GM12878 (cell line): ENCODE results near the gene NOS3. TPM values are rescaled to one million over a fixed set of nuclear protein-coding genes. Genes with fewer than 3 reads are reported as not detected.

Experiments
- ATAC-seq: fragments of 200-7000 bp; cut with Tn5 transposase; 3 replicates; pipeline ENCODE4 v1.9.1; 2020; ENCODE audit warnings: mild to moderate bottlenecking, moderate library complexity
- BruUV-seq: library from RNA; stranded (reverse); fragments of 400-500 nt; replicated peaks from 2 replicates; lab custom pipeline; 2021; lab: Mats Ljungman, UMichigan
- CTCF ChIA-PET: fragments of 300-600 bp; sonication (Branson Sonifier 250); formaldehyde crosslinking; extraction: SDS; loops from one replicate; lab custom pipeline; 2021; ENCODE audit warnings: inconsistent platforms; lab: Yijun Ruan, JAX
- POLR2A ChIA-PET: fragments of 350-600 bp; formaldehyde crosslinking; extraction: SDS; loops from one replicate; lab custom pipeline; 2021; ENCODE audit warnings: inconsistent platforms; lab: Charles Lee
- RAD21 ChIA-PET: fragments of 300-600 bp; sonication (Branson Sonifier 250); formaldehyde crosslinking; loops from one replicate; lab custom pipeline; 2023; ENCODE audit warnings: antibody characterized with exemption; ENCODE audit not compliant: unreplicated experiment; lab: Charles Lee
- SMC1A ChIA-PET: fragments of 300-600 bp; sonication (Branson Sonifier 250); formaldehyde crosslinking; loops from one replicate; lab custom pipeline; 2023; ENCODE audit not compliant: unreplicated experiment, uncharacterized antibody; lab: Charles Lee
- DNase-seq: peaks from one replicate; pipeline ENCODE4 v3.0.0-alpha.2; 2011; ENCODE audit warnings: low read depth, low spot score
- FAIRE-seq: peaks from 3 replicates; lab custom pipeline; 2011; peaks lifted over from hg19 to GRCh38; lab: Jason Lieb, UNC
- H2AFZ ChIP-seq: 2 replicates; pipeline ENCODE4 v1.6.0; 2011; ENCODE audit warnings: low read depth, low read length, control low read depth; ENCODE audit not compliant: control insufficient read depth
- H3K27ac ChIP-seq: 2 replicates; pipeline ENCODE4 v1.5.1; 2011; ENCODE audit warnings: control low read depth; ENCODE audit not compliant: control insufficient read depth, insufficient read depth
- H3K27me3 ChIP-seq, 2 experiments: replicated peaks in 1 of 2; 2 replicates each; pipeline versions ENCODE4 v1.6.0 to v1.6.1; 2011; ENCODE audit warnings: low read length in 1 of 2; ENCODE audit not compliant: control insufficient read depth in 2 of 2, insufficient read depth in 2 of 2
- H3K36me3 ChIP-seq, 2 experiments: 2 replicates each; pipeline ENCODE4 v1.5.1; 2011; ENCODE audit warnings: low read length in 1 of 2; ENCODE audit not compliant: control insufficient read depth in 2 of 2, insufficient read depth in 2 of 2
- H3K4me1 ChIP-seq: 2 replicates; pipeline ENCODE4 v1.6.1; 2011; ENCODE audit warnings: mild to moderate bottlenecking, low read length, moderate library complexity, mixed read lengths; ENCODE audit not compliant: control insufficient read depth, insufficient read depth
- H3K4me2 ChIP-seq: 2 replicates; pipeline ENCODE4 v1.6.0; 2011; ENCODE audit warnings: control low read depth; ENCODE audit not compliant: control insufficient read depth, insufficient read depth
- H3K4me3 ChIP-seq: fragments of 200-600 bp; sonication (generic); 2 replicates; pipeline ENCODE4 v1.5.1; 2016
- H3K79me2 ChIP-seq: 2 replicates; pipeline ENCODE4 v1.6.0; 2011; ENCODE audit warnings: low read length; ENCODE audit not compliant: control insufficient read depth, insufficient read depth
- H3K9ac ChIP-seq: 2 replicates; pipeline ENCODE4 v1.8.0; 2011; ENCODE audit warnings: low read length, control low read depth, mixed read lengths; ENCODE audit not compliant: control insufficient read depth, insufficient read depth
- H3K9me3 ChIP-seq: replicated peaks from 3 replicates; pipeline ENCODE4 v1.5.1; 2011; ENCODE audit warnings: mild to moderate bottlenecking, low read length; ENCODE audit not compliant: control insufficient read depth, insufficient read depth
- H4K20me1 ChIP-seq: 2 replicates; pipeline ENCODE4 v1.6.0; 2011; ENCODE audit not compliant: control insufficient read depth, insufficient read depth
- CEBPZ ChIP-seq: fragments of 150-350 bp; IDR thresholded peaks from 2 replicates; pipeline ENCODE4 v1.6.1; 2016; ENCODE audit warnings: low read depth, low read length
- FOXM1 ChIP-seq: IDR thresholded peaks from 2 replicates; pipeline ENCODE4 v1.6.1; 2012; ENCODE audit warnings: low read depth, mild to moderate bottlenecking, inconsistent platforms, low read length, moderate library complexity
- HDAC2 ChIP-seq: fragments of 200-600 bp; sonication (generic); IDR thresholded peaks from 2 replicates; pipeline ENCODE4 v1.6.1; 2017
- HSF1 ChIP-seq: fragments of 150-350 bp; IDR thresholded peaks from 2 replicates; pipeline ENCODE4 v1.6.1; 2014; ENCODE audit warnings: mild to moderate bottlenecking, low read depth, low read length
- MTA3 ChIP-seq: IDR thresholded peaks from 2 replicates; pipeline ENCODE4 v1.6.1; 2012; ENCODE audit warnings: low read length, inconsistent platforms, borderline replicate concordance
- MXI1 ChIP-seq: fragments of 150-350 bp; IDR thresholded peaks from 2 replicates; pipeline ENCODE4 v1.6.1; 2011; ENCODE audit warnings: low read depth, mild to moderate bottlenecking, inconsistent platforms, low read length, improper control_type of control experiment
- NR2F1 ChIP-seq: fragments of 450-650 bp; conservative IDR thresholded peaks from 2 replicates; pipeline ENCODE4 v1.6.1; 2017; ENCODE audit warnings: mild to moderate bottlenecking
- SMC3 ChIP-seq: IDR thresholded peaks from 2 replicates; pipeline ENCODE4 v1.6.1; 2011; ENCODE audit warnings: low read length, improper control_type of control experiment, borderline replicate concordance
- STAT1 ChIP-seq: fragments of 450-650 bp; conservative IDR thresholded peaks from 2 replicates; pipeline ENCODE4 v1.6.1; 2014; ENCODE audit warnings: antibody characterized with exemption, mild to moderate bottlenecking
- ZBTB11 ChIP-seq: fragments of 450-650 bp; formaldehyde crosslinking; IDR thresholded peaks from 2 replicates; pipeline ENCODE4 v1.5.0; 2022; ENCODE audit warnings: mild to moderate bottlenecking, missing genetic modification characterization
- ZNF592 ChIP-seq: fragments of 450-650 bp; IDR thresholded peaks from 2 replicates; pipeline ENCODE4 v1.6.1; 2017; ENCODE audit warnings: mild to moderate bottlenecking, moderate library complexity
- WGBS: methylation state at CpG from one replicate; pipeline ENCODE4 v1.1.6; 2016; ENCODE audit warnings: low lambda C conversion rate; ENCODE audit not compliant: insufficient replicate concordance, insufficient coverage; ENCODE audit errors: missing lambda C conversion rate; 5-methylcytosine and 5-hydroxymethylcytosine counted together
- in situ Hi-C: fragments of 300-500 bp; cut with MboI; formaldehyde crosslinking; loops from 9 replicates; pipeline ENCODE4 v1.14.3; 2018; ENCODE audit warnings: mixed read lengths
- intact Hi-C: fragments of 100-400 bp; cut with micrococcal nuclease; formaldehyde crosslinking; loops from one replicate; pipeline ENCODE4 v1.14.2; 2022; ENCODE audit not compliant: unreplicated experiment
- polyA plus RNA-seq, 11 experiments: library from polyadenylated mRNA; depleted of rRNA in 4 of 11; unstranded in 6 of 11; stranded (reverse) in 5 of 11; fragments of >200 nt; fragmentation: Nextera tagmentation in 4 of 11; fragmentation: Illumina TruSeq in 1 of 11; extraction: Ambion mirVana in 4 of 11; extraction: Trizol in 1 of 11; gene quantifications; 1 replicate in 1 of 11; 2 replicates in 10 of 11; pipeline versions ENCODE4 v1.2.1 to v1.2.3, GENCODE V29; 2011 to 2016; ENCODE audit warnings: inconsistent platforms in 2 of 11, missing spikeins in 2 of 11, low read depth in 1 of 11
- total RNA-seq, 4 experiments: library from RNA; depleted of rRNA in 3 of 4; stranded (reverse); fragments of >200 nt in 3 of 4; fragmentation: Illumina TruSeq in 1 of 4; extraction: Trizol in 1 of 4; gene quantifications; 2 replicates each; pipeline versions ENCODE4 v1.2.1 to v1.2.3, GENCODE V29; 2013 to 2021

NOS3 gene
- total and polyA plus RNA-seq, 10 of the 15 experiments (the other 5 are each of a cell fraction or from before 2014, with no cell fraction given), result 0.06 to 0.92 (median 0.30) TPM; not detected in 3

GRCh38 chr7:150945171-150945852, 45.5 kb upstream of the NOS3 start:
- H2AFZ ChIP-seq, result no peak overlapping the region
- H4K20me1 ChIP-seq, result no peaks in the 10 kb centered on the region
- H3K79me2 ChIP-seq, result no peaks in the 10 kb centered on the region
- ChIA-PET RAD21 (no interaction called here), SMC1A (no interaction called here), POLR2A (no interaction called here), CTCF (no interaction called here)
- H3K36me3 ChIP-seq, result no peaks in the 10 kb centered on the region
- ATAC-seq, result no peak
- intact Hi-C loops (no loop called here), in situ Hi-C loops (no loop called here)
- no peaks in the 10 kb centered on the region for H3K4me1 ChIP-seq
- H3K4me3 ChIP-seq, result no peak overlapping the region
- 7% methylated on average over 19 of the region's 19 CpGs for WGBS
- no peak overlapping the region for H3K4me2 ChIP-seq
- H3K9ac ChIP-seq, result no peak overlapping the region
- H3K27ac ChIP-seq, result no peak overlapping the region
- FAIRE-seq, result no peak
- DNase-seq, result no peak
- peaks cover 0 to 2% of the 10 kb centered on the region in 2 experiments; a peak in 2 of 4 replicates for H3K27me3 ChIP-seq
- BruUV-seq, result no TSS peak
- no peaks in the 10 kb centered on the region for H3K9me3 ChIP-seq
- no peak for TF ChIP-seq MTA3
- TF ChIP-seq NR2F1, result no peak
- no peak for TF ChIP-seq HSF1
- TF ChIP-seq ZBTB11 (CRISPR knock-in tag), result no peak
- no peak for TF ChIP-seq HDAC2
- TF ChIP-seq MXI1, result no peak
- no peak for TF ChIP-seq SMC3
- no peak for TF ChIP-seq STAT1
- TF ChIP-seq ZNF592, result no peak
- no peak for TF ChIP-seq CEBPZ
- no peak for TF ChIP-seq FOXM1
